Activated T-helper 9 cell treated with anti-CD3 and anti-CD28 coated beads, Interleukin-2, amount 50 U/mL, for 16 hours (primary cell): Measurements from ENCODE around the gene IRAK4.

Experiments used
- DNase-seq: peaks from one replicate; pipeline ENCODE4 v3.0.0-alpha.2; 2020; ENCODE audit warnings: low read depth

IRAK4 gene

DNA sequence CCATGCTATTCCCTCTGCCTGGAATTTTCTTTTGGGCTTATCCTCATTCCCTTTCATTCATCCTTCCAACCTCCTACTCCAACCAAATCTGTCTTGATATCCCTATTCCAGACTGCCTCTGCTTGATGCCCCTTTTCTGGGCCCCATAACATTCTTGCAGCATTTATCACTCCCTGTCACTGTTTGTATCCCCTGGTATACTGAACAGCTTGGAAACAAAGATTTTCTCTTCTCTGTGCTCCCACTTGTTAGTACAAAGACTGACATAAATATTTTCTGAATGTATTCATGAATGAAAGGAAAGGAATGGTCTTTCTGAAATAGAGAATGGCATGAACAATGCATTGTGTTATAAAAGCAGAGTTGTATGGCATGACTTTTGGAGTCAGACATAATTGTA is 7.5 kb downstream of the IRAK4 start:
- no peak for DNase-seq

DNA sequence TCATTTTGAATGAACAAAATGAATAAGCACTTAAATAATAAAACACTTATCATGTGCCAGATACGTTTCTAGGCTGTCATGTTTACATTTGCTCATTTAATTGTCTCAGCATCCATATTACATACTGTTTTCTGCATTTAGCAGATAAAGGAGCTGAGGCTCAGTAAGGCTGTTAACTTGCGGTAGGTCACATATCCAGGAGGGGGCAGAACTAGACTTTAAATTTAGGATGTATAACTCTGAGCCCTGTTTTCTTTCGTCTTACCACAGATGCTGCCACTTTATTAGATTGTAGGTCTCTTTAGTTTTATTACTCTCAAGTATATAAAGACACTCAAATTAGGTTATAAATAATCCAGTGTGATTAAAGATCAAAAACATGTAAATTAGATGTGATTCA is 17.7 kb downstream of the IRAK4 start:
- DNase-seq: no peak

DNA sequence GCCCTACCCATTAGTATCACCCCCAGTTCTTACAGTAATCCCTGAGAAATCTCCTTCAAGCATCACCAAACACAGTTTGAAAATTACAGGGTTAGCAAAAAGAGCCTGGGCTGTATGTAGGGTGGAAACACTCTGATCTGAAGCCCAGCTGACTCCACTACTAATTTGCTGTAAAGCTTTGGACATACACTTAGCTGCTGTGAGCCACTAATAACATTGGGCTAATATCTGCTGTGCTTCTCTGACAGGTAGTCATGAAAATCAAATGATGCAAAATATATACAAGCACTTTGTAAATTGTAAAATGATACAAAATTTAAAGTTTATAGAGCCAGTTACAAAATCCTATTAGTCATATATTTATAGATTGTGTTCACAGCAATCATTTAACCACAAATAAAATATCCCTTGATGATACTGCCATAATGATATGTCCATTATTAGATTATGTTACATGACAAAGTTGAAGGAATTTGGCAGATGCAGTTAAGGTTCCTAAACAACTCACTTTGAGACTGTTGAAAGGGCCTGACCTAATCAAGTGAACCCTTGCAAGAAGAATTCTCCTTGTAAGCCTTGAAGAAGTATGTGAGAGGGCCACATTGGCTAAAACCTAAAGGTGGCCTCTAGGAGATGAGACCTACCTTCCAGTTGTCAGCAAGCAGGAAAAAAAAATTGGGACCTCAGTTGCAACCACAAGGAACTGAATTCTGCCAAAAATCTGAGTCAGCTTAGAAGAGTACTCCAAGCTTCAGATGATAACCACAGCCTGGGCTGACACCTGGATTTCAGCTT is 28.3 kb downstream of the IRAK4 start:
- no peak for DNase-seq

DNA sequence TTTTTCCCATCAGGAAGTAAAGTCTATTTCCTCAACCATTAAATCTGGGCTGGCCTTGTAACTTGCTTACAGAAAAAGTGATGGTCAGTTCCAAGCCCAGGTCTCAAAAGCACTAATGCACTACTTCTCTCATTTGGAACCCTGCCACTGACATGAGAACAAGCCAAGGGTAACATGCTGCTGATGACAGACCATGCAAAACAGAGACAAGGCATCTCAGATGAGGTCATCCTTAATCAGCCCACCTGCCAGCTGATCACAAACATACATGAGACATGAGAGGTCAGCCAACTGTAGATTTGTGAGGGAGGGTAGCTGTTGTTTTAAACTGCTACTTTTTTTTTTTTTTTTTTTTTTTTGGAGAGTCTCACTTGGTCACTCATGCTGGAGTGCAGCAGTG is 31.2 kb downstream of the IRAK4 start:
- no peak for DNase-seq

DNA sequence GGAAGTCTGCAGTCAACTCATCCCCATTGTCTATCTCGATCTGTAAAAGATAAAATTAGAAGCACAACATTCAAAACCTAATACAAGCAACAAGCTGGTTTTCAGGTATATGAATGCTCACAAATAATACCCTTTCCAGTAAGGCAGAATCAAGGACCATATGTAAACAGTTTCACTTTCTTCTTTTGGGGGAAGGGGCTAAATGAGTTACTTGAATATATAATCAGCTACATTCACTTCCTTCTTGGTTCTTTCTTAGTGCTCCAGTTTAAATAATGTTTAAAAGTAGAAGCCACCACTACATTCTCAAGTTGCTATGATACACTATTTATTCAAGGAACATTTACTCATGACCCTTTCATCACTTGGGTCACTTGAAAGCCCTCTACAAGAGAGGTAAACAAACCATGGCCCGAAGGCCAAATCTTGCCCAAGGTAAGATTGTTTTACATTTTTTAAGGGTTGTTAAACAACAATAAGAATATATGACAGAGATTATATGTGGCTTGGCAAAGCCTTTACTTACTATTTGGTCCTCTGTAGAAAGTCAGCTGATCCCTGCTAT is 37.0 kb downstream of the IRAK4 start:
- DNase-seq: no peak

DNA sequence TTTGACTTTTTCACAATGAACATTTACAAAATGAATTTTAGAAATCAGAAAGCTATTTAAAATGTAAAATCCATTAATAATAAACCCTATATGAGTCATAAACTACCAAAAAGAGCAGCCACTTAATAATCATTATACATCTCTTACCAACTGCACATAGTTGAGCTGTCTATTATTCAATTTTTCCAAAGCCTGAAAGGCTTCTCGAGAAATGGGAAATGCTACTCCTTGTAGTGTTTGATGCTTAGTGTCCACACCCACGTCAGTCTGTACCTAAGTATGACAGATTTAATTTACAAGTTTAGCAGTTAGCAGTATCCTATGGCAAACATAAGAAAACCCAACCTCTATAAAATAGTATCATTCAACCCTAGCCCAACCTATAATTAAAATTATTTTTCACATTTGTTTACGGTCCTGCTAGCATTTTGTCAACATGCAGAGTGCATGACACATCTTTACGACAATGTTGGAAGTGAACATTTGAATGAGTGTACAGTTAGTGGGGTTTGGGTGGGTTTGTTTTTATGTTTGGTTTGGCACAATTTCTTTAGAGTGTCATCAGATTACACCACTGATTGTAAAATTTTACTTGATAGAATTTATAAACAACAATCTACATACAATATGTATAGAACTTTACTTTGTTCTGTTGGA is 38.9 kb downstream of the IRAK4 start:
- DNase-seq: no peak

DNA sequence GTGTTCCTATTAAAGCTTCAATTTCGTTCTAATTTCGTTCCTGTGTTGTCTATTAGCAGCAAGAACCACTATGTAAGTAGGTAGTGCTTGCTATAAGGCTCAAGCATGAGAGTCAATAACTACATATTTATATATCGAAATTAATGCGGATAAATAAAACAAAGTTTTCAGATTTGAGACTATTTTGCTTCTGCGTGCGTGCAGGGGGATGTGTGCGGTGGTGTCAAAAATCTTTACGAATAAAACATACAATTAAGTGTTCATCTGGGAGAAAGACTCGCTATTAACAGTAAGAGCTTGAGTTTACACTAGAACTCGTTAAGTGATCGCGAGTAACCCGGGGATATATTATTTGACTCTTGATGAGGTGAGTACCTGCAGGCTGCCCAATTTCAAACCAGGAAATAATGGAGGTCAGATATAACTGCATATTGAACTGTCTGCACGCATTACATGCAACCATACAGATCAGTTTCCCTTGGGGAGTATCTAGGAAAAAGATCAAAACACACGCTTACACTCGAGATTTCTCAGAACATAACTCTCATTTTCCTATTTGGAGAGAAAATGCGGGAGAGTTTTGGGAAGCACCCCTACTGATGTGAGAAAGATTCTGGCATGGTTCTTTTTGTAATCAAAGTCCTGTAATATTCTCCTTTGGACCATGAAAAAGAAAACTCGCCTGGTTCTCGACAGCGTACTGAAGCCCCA is 46.6 kb downstream of the IRAK4 start:
- DNase-seq: no peak

DNA sequence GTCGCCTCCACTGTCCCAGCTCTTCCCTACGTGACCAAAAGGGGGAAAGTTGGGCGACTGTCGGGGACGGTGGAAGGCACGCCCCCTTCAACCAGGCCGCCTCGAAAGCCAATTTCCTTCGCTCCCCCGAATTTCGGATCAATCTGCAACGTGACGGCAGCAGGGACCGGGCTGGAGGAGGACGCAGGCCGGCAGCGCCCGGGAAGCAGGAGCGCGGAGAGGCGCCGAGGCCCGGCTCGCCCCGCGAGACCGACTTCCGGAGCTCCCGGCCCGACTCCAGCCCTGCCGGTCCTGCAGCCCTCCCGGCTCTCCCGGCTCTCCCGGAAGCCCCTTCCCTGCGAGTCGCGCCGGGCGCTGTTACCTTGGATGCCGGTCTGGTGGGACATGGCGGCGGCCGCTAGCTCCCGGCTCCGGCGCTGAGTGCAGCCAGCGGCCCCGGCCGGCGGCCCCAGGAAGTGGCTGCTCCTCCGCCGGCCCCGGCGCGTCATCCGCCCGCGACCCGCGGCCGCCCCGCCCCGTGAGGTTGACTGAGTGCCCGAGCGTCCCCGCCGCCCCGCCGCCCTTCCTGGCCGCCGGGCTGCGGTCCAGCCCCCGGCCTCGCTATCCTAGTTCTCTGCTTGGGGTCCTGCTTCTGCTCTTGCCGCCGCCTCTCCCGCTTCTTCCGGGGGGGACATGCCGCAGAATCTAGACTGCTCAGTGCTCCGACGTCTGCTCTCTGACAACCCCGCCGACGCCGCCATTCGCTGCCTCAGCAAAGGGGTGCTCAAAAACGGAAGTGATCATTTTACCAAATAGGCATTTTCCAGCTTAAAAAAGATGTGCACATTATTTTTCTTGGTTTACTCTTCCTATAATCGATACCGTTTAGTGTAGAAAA is 47.3 kb downstream of the IRAK4 start, which contains the start of gene TWF1:
Gene TWF1 (minus strand): TSS at position 458 of the 877 bp plus-strand sequence. CDS start 72 bp downstream, at position 386.
- peak; percentile 82 for DNase-seq

DNA sequence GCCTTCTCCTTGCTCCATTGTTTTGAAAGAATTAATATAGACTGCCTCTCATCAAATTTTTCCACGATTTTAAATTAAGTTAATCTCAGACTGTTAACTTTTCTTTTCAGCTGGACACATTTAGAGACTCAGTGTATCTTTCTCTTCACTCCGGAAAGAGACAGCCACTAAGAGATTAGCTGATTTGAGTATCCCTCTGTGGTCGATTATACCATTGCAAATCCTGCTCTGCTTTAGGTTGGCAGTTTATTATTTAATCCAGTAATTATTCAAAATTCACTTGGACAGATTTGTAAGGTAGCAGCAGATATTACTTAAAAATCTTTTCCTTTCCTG is 48.0 kb downstream of the IRAK4 start:
- DNase-seq: no peak

DNA sequence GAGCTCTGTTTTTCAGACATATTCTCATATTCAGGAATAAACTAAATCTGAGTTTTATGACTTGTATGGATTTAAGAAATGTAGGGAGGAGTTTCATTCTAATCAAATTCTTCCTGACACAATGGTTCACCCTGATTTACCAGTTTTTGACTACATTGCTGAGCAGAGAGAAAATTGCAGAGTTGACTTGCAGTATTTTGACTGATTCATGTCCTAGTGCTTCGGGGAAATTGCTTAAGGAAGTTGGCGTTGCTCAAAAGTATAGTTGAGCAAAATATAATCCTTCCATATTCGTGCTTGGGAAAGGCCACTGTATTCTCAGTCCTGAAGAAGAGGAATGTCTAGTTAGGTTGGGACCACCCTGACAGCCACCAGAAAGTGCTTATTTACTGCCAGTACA is 48.6 kb downstream of the IRAK4 start:
- no peak for DNase-seq

DNA sequence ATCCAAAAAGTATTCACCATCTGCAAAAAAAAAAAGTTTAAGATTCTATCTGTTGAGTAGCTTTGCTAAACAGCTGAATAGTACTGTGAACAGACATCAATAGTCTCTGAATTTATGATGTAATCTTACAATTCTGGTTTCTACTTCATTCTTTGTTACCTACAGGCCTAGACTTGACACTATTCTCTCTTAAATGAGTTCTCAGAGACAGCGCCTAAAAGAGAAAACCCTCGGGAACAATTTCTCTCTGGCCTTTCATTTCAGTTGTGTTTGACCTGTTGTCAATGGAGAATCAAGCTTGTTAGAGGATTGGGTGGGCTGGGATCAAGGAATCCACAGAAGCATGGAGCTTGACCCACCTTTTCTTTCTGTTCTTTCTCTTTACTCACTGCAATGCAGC is 53.3 kb downstream of the IRAK4 start:
- no peak for DNase-seq

DNA sequence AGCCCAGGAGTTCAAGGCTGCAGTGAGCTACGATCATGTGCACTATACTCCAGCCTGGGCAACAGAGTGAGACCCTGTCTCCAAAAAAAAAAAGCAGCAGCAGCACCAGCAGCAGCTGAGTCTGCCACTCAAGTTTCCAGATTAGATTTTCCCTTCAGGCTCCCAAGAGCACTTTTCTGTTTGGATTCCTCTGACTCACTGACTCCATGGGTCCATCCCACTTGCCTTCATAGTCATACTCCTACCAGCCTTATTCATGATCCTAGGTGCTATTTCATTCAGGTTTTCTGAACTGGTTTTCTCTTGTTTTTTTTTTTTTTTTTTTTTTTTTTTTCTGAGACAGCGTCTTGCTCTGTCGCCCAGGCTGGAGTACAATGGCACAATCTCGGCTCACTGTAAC is 54.2 kb downstream of the IRAK4 start:
- DNase-seq: no peak

DNA sequence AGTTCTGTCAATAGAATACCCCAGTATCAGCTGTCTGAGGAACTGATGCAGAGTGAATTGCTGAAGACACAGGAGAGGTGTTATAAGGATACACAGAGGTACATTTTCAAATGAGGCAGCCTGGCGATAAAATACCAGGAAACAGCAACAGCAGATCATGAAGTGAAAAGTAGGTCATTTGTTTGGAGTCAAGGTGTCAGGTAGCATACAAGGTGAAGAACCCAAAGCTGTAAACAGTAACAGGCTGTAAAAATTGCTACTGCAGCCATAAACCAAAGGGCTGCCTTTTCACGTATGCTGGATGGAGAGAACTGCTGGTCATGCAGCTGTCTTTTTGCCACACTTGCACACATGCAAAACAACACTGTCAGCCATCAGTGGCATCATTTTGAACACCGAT is 56.7 kb downstream of the IRAK4 start:
- no peak for DNase-seq

DNA sequence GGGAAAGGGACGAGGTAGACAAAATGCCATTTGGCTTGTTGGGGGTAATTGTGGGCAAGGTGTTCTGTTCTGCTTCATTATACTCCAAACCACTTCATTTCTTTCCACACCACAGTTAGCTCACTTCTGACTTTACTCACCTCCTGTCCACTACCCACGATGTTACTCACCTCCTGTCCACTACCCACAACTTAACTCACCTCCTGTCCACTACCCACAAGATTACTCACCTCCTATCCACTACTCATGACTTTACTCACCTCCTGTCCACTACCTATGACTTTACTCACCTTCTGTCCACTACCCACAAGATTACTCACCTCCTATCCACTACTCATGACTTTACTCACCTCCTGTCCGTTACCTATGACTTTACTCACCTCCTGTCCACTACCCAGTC is 57.4 kb downstream of the IRAK4 start:
- DNase-seq: no peak

DNA sequence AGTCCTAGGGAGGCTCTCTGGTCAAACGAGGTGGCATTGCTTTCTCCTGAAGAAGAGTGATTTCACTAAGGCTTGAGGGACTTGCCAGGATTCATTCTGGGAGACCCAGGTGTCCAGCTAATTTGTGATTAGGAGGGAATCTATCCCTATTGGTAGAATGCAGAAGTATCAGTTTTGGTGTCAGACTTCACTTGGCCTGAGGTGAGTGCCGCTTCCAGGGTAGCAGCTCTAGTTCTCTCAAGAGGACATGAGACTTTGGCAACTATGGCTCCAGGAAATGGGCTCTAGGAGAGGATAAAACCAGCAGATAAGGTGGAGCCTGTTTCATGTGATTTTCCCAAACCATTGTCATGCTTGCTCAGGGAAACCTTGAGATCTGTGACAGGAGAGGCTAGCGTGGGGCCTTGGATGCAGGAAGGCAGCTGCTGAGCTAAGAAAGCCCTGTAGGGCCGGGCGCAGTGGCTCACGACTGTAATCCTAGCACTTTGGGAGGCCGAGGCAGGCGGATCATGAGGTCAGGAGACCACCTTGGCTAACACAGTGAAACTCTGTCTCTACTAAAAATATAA is 65.5 kb downstream of the IRAK4 start:
- DNase-seq: no peak

DNA sequence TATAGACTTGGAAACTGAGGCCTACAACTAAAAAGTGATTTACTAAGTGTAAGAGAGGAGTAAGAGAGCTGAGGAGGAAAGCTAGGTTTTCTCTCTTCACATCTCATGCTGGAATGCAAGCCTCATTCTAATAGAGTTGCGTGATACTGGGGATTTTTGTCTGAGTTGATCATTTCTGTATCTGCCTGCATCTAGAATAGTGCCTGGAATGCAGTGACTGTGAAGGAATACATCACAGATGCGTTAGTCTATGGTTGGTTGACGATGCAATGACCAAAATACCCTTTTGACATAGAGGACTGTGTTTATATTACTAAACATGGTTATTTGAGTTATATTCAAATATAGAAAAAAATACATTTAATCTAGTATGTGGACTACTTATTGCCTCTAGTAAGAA is 67.9 kb downstream of the IRAK4 start:
- no peak for DNase-seq

DNA sequence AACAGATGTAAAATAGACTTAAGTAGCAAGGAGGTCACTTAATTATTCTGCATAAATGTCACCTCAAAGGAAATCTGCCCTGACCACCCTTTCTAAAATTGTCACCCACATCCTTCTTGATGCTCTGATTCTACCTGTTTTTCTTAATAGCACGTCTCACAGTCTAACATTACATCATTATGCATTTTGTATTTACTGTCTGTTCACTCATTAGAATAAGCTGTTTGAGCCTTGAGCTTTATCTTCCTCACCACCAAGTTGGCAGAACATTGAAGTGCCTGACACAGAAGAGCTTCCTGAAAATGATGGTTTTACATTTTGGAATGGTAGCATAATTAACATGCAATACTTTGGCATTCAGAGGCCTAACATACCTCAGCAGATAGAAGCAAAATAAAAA is 68.3 kb downstream of the IRAK4 start:
- DNase-seq: no peak

DNA sequence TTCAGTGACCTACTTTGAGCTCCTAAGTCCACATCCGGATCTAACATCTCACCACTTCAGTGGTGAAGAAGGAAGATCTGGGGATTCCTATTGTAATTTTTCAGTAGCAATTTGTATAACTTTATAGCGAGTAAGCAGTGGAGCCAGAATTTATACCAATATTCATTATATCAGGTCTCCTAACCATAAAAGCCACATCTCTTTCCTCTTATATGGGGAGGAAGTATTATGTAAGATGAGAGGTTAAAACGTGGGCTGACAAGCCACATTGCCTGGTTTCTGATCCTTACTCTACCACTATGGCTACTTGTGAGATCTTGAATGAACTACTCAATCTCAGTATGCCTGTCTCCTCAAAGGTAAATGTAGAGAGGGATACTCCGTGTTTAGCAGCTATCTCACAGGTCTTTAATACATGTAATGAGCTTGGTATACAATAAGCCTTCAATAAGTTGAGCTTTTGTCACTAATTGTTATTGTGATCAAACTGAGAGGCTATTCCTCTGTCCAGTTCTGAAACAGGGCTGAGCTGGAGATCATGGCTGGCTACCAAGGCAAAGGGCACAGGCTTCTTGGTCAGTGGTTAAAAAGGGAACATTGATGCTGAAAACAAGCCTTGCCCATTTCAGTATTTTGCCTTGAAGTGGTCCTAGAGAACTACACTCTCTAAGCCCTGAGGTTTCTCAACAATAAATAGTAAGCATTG is 73.9 kb downstream of the IRAK4 start:
- no peak for DNase-seq

DNA sequence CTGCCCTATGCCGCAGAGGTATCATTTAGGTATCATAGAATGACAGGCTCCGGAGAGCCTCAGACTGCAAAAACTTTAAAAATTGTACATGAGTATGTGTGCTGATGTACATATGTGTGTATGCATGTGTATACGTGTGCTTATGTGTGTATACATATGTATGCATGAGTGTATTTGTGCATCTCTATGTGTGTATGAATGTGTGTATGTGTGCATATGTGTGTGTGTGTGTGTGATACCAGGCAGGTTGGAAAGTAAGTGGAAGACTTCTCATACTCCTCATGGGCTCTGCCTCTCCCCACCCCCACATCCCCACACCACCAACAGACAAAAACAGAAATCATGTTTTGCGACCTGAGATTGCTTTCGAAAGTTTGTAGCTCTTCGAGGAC is 76.5 kb downstream of the IRAK4 start:
- DNase-seq: no peak

DNA sequence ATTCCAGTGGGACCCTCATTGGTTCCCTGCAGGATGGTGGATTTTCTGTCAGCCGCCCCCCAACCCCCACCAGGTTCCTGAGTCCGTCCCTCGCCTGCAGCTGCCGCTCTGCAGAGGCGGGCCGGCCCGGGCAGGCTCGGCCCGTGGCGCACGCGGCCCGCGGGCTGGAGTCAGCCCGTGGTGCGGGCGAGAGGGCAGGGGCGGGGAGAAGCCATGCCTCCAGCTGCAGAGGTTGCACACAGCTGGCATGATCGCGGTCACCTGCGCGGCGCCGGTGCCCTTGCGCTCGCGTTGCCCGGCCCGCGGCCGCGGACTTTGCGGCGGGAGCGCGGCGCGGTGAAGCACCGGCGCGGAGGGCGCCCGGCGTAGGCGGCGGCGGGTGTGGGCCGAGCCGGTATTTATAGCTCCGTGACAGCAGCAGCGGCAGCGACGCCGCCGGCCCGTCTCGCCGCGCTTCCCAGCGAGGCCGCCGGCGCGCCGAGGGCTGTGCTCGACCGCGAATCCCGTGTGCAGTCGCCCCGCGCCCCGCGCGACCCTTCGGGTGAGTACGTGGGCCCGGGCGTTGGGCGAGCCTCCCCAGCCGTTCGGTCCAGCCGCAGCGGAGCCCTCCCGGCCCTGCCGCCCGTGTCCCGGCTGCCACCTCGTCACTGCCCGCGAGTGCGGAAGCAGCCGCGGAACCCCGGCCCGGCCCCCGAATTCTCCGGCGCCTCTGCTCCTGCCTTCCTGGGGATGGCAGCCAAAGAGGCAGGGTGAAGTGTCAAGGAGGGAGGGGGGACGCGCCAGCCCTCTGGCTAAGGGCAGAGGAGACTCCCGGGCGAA is 77.1 kb downstream of the IRAK4 start, which contains the start of gene TMEM117:
Gene TMEM117 (plus strand): TSS at position 426 of the 819 bp plus-strand sequence.
- peak; percentile 37 for DNase-seq
